C4-2B (cell line): ENCODE measurements around the gene MAML1.

Source experiments
- ZFX ChIP-seq: fragments of 450-650 bp; IDR thresholded peaks from 2 replicates; pipeline ENCODE4 v1.6.1; 2017
- TF ChIP-seq, protein P1 (sequence below): fragments of 450-650 bp; conservative IDR thresholded peaks from 2 replicates; pipeline ENCODE4 v1.5.1; 2017; ENCODE audit warnings: mild to moderate bottlenecking

DNA sequence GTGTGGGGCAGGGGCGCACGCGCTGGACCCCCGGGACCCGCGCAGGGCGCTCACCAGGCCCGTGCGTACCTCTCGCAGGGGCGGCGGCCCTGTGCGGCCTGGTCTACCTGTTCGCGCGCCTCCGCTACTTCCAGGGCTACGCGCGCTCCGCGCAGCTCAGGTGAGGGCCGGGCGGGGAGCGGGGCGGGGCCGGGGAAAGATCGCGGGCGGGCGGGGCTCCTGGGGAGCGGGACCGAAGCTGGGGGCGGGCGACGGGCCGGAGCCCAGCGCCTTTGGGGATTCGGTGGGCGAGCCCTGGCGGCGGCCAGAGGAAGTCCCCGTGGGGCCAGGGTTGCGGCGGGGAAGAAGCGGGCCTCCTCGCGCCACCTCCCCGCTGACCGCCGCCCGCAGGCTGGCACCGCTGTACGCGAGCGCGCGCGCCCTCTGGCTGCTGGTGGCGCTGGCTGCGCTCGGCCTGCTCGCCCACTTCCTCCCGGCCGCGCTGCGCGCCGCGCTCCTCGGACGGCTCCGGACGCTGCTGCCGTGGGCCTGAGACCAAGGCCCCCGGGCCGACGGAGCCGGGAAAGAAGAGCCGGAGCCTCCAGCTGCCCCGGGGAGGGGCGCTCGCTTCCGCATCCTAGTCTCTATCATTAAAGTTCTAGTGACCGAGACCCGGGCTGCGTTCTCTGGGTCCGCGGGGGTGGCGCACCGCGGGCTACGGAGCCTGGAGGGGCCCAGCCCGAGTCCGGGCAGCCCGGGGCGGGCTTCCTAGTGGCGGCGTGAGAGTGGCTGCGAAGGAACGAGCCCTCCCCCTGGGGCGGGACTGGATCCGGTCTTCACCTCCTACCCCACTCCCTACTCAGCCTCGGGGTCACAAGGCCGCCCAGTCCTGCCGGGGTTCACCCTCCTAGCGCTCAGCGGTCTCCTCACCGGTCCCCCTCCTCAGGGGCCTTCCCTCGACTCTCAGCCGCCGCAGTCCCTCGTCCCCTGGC, 63.5 kb downstream of the MAML1 start:
- TF ChIP-seq, protein P1, sequence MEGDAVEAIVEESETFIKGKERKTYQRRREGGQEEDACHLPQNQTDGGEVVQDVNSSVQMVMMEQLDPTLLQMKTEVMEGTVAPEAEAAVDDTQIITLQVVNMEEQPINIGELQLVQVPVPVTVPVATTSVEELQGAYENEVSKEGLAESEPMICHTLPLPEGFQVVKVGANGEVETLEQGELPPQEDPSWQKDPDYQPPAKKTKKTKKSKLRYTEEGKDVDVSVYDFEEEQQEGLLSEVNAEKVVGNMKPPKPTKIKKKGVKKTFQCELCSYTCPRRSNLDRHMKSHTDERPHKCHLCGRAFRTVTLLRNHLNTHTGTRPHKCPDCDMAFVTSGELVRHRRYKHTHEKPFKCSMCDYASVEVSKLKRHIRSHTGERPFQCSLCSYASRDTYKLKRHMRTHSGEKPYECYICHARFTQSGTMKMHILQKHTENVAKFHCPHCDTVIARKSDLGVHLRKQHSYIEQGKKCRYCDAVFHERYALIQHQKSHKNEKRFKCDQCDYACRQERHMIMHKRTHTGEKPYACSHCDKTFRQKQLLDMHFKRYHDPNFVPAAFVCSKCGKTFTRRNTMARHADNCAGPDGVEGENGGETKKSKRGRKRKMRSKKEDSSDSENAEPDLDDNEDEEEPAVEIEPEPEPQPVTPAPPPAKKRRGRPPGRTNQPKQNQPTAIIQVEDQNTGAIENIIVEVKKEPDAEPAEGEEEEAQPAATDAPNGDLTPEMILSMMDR = peak; percentile 92
- TF ChIP-seq ZFX = peak; percentile 96
